GM19023 (cell line): ENCODE measurements around the gene PEAK1.
"Not testable (repeated sequence)": the region's sequence is repeated elsewhere in the genome, so short reads cannot be mapped to it uniquely, and the experiment has no call there.

Source experiments
- ATAC-seq: cut with Tn5 transposase; IDR thresholded peaks from one replicate; pipeline ENCODE4 v1.9.1; 2021; ENCODE audit warnings: mild to moderate bottlenecking, moderate library complexity; ENCODE audit not compliant: unreplicated experiment

The PEAK1 gene

GRCh38 chr15:77425104-77425503 is 5.2 kb upstream of the PEAK1 start:
- no peak for ATAC-seq

- ATAC-seq: no peak
Measured at GRCh38 chr15:77421370-77421700, 1.4 kb upstream of the PEAK1 start.

GRCh38 chr15:77420610-77421369 is 886 bp upstream of the PEAK1 start, which contains the start of gene HMG20A:
HMG20A (plus strand) TSS chr15:77420888; CDS start chr15:77458408, 37,520 bp downstream.
- ATAC-seq: peak; percentile 37

DNA sequence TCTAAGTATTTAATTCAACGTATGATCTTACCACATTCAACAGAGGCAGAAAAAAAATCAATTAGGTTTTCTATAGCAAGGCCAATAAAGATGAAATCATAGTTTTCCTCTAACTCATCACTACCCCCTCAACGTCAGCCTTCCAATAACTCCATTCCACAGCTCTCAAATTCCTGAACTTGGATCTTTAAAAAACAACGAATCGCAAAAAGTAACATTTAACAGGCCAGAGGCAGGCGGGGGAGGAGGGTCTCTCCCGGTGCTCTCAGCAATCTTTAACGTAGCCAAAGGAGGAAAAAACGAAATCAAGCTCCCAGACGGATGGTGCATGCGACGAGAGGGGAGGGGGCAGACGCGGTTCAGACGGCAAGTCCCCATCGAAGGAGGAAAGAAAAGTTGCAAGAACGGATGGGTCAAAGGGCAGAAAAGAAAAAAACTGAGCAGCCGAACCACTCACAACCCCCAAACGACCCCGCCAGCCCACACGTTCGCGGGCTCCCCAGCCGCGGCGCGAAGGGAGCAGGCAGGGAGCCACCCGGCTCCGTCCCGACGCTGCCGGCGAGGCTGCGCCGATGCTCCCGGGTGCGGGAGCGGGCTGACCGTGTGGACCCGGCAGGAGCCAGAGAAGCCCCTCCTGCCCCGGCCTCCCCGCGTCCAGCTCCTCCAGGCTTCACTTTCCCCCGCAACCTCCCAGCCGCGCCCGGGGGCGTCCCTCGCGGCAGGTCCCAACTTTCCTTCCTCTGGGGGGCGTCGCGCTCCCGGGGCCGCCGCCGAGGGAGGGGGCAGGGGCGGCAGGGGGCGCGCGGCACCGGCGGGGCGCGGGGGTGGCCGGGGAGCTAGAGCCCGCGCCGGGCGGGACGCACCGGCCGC is 703 bp downstream of the PEAK1 start:
- ATAC-seq: peak; percentile 0

GRCh38 chr15:77418391-77418965 is 1.4 kb downstream of the PEAK1 start:
- no peak for ATAC-seq

DNA sequence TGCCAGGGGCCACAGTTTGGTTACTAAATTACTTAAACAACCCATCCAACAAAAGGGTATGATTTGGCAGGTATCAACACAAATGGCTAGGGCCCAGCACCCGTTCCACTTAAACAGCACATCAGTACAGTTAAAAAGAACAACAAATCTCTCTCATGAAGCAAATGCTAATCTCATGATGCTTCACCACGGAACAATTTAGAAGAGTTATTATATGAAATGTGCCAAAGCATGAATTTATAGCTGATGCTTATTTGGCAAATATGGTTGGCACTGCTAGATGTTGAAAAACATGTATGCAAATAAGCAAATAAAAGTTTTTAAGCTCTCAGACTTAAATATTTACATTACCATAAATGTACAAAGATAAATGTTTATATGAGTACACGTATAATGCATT is 2.3 kb downstream of the PEAK1 start:
- ATAC-seq: no peak

- no peak for ATAC-seq
Measured at GRCh38 chr15:77416954-77417353, 3.0 kb downstream of the PEAK1 start.

DNA sequence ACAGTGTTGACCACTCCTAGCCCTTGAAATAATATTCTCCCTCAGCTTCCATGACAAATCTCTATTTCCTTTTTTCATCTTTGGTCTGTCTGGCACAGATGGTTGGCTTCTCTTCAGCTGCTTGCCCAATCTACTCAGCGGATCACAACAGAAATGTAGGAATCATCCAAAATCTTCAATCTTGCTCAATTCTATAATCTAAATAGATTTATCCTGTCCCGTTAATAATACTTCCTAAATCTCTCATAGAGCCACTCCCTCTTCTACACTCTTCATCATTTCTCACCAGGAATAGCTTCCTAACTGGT is 3.8 kb downstream of the PEAK1 start:
- no peak for ATAC-seq

DNA sequence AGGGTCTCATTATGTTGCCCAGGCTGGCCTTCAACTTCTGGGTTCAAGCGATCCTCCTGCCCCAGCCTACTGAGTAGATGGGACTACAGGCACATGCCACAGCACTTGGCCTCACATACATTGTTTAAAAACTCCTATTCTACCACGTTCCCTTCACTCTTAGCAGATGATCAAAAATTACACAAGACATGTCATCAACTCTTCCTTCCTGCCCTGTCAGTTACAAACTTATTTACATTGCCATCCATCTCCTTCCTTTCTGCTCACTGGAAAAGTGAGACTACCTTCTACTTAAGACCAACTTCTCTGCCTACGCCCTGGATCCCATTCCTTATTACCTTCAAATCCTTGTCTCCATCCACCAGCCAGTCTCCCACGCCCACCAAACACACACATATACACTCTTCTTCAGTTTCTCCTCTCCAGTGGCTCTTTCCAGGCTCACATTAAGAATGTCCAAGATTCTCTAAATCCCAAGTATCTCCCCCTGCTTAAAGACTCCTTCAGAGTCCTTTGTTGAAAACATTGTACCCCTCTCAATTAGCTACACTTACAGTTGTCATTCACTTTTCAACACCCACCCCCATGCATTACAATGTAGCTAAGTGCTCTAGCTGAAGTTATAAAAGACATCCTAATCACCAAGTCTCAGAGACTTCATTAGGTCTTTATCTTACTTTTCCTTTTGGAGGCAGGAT is 4.3 kb downstream of the PEAK1 start:
- ATAC-seq: no peak

DNA sequence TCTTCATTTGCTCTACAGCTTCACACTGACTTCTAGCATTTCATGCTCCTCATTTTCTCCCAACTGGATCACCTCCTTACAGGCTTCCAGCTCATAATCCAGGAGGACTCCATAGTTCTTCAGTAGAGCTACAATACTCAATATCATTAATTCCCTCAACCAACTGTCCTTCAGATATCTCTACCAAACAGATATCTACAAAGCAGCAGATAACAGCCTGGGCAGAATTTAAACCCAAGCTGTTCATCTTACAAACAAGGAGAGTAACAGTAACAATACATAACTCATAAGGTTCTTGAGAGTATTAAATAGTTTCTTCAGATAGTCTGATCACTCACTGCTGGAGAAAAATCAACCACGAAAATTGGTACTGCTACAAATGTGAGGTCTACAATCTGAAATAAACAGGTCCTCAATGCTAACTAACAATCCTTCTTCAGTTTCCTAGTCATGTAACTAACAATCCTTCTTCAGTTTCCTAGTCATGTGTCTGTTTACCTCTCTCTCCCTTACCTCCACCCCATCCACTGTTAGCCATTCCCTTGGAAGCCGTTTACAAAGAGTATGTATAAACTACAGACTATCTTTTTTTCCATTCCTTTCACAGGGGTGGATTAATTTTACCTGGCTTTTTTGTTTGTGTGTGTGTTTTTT is 5.0 kb downstream of the PEAK1 start:
- ATAC-seq: no peak

DNA sequence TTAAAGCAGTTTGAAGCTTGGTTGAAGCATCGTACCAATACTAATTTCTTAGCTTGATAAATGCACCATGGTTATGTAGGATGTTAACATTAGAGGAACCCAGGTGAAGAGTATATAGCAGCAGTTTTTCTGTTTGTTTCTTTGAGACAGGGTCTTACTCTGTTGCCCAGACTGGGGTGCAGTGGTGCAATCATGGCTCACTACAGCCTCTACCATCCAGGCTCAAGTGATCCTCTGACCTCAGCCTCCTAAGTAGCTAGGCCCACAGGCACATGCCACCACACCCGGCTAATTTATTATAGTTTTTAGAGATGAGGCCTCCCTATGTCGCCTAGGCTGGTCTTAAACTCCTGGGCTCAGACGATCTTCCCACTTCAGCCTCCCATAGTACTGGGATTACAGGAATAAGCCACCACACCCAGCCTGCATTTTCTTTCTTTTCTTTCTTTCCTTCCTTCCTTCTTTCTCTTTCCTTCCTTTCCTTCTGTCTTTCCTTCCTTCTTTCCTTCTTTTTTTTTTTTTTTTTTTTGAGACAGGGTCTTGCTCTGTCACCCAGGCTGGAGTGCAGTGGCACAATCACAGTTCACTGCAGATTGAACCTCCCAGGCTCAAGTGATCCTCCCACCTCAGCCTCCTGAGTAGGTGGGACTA is 6.1 kb downstream of the PEAK1 start:
- no peak for ATAC-seq

- ATAC-seq: no peak
Measured at GRCh38 chr15:77412972-77413698, 6.8 kb downstream of the PEAK1 start.

DNA sequence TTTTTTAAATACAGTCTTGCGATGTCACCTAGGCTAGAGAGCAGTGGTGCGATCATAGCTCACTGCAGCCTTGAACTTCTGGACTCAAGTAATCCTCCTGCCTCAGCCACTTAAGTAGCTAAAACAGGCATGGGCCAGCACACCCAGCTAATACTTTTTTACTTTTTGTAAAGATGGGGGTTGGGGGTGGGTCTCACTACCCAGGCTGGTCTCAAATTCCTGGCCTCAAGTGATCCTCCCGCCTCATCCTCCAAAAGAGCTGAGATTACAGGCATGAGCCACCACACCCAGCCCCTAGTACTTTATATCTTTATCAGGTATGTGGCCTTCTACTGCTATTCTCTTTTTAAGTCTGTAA is 8.3 kb downstream of the PEAK1 start:
- ATAC-seq: no peak

DNA sequence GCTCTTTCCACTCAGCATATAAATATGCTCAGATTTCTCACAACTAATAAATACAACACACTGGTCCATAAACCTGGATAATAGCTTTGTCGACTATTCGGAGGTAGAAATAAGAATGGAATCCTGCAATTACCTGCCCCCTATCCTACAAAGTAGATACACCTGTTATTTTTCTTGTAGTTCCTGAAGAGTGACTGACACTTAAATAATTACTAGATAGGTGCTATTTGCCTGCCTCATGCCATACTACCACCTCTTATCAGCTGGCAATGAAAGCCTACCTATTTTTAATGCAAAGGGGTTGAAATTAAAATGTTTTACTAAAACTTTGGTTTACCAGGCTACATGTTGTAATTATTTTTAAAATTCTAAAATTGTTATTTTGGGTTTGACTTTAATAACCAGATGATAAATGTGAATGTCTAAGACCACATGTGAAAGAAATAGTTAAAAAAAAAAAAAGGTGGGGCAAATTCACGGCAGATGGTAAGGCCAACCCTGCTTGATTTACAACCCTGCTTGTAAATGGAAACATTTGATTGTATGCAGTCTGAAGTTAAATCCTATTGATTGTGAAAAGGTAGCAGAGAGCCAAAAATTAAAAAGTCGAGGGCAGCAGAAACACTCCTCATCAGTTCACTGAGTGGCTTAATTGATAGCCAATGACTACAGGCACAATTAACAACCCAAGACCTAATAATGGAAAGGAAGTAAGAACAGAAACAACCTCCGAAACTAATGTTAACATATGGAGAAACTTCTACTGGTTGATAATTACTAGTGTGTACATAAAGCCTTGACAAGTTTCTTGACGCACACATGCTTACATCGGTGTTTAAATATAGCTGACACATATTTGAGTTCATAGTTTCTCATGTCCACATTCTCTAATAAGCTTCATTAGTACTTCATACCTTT is 8.9 kb downstream of the PEAK1 start:
- no peak for ATAC-seq

DNA sequence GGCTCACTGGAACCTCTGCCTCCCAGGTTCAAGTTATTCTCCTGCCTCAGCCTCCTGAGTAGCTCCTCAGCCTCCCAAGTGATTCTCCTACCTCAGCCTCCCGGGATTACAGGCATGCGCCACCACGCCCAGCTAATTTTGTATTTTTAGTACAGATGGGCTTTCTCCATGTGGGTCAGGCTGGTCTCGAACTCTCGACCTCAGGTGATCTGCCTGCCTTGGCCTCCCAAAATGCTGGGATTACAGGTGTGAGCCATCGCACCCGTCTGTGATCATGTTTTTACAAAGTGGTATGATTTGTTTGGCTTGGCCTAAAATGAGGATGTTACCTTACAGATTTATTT is 9.8 kb downstream of the PEAK1 start:
- ATAC-seq: not testable (repeated sequence)

- ATAC-seq: no peak
Measured at GRCh38 chr15:77409259-77410156, 10.4 kb downstream of the PEAK1 start.

DNA sequence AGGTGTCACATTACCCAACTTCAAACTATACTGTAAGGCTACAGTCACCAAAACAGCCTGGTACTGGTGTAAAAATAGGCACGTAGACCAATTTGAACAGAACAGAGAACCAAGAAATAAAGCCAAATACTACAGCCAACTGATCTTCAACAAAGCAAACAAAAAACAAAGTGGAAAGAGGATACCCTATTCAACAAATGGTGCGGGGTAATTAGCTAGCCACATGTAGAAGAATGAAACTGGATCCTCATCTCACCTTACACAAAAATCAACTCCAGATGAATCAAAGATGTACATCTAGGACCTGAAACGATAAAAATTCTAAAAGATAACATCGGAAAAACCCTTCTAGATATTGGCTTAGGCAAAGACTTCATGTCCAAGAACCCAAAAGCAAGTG is 13.1 kb downstream of the PEAK1 start:
- no peak for ATAC-seq
